Measurements from ENCODE around the gene ALOX12. TPM values are rescaled to one million over a fixed set of nuclear protein-coding genes. Genes with fewer than 3 reads are reported as not detected.
"Not testable (repeated sequence)": the region's sequence is repeated elsewhere in the genome, so short reads cannot be mapped to it uniquely, and the experiment has no call there.

Gene ALOX12, protein sequence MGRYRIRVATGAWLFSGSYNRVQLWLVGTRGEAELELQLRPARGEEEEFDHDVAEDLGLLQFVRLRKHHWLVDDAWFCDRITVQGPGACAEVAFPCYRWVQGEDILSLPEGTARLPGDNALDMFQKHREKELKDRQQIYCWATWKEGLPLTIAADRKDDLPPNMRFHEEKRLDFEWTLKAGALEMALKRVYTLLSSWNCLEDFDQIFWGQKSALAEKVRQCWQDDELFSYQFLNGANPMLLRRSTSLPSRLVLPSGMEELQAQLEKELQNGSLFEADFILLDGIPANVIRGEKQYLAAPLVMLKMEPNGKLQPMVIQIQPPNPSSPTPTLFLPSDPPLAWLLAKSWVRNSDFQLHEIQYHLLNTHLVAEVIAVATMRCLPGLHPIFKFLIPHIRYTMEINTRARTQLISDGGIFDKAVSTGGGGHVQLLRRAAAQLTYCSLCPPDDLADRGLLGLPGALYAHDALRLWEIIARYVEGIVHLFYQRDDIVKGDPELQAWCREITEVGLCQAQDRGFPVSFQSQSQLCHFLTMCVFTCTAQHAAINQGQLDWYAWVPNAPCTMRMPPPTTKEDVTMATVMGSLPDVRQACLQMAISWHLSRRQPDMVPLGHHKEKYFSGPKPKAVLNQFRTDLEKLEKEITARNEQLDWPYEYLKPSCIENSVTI
- under 1 TPM in 1 of 3 donors, not detected in 2; 0.13 TPM for polyA plus RNA-seq

DNA sequence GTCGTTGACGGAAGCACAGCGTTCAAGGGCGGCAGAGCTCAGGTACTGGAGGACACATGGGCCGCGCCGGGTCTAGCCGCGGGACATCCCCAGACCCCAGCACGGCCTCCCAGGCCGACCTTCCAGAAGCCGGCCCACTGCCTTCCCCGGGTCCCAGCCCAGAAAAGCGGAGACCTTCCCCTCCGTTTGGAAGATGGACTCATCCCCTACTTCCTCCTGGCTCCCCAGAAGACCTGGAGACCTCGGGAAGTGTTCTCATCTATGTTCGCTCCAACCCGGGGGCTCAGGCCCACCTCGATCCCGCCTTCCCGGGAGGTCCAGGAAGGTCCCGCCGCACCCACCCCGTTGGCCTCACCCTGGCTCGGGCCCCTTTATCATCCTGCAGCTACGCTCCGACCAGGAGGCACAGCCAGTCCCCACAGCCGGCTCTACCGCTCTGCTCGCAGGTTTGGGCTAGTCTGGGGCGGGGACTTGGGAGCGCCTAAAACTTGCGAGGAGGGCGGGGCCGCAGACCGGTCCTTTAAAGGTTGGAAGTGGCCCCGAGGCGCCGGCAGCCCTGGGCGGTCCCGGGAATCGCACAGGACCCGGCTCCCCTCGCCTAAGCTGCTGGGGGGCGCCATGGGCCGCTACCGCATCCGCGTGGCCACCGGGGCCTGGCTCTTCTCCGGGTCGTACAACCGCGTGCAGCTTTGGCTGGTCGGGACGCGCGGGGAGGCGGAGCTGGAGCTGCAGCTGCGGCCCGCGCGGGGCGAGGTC is at the start of gene ALOX12:
TSS of gene ALOX12 (plus strand) at position 550 of the 756 bp plus-strand sequence. CDS start at position 619, 69 bp downstream.
- 15 to 32% (median 26%) methylated on average over 56 to 64 of the region's 64 CpGs for WGBS, 3 donors

DNA sequence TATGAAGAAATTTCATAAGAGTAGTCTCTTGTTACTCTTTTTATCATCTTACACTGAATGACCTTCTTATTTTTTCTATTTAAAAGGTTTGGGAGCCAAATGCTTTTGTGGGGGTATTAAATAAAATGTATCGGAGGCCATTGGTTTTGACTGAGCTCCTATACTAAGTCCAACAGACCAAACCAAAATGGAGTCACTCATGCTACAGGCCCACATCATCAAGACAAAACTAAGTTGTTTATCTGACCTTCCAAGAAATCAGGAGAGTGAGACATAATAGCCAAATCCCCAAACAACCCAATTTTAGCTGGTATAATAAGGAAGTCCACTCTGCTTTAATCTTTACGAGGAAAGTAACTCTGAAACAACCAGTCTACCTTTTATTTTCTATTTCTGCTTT is 48.1 kb upstream of the ALOX12 start:
- 77 to 90% (median 81%) methylated on average over 2 of the region's 2 CpGs for WGBS, 3 donors
- H3K27ac ChIP-seq (ENCODE audit: low read depth, low read length) = no peak overlapping the region

More for the DNA sequence above, at the start of gene ALOX12:
- H3K27ac ChIP-seq (ENCODE audit: low read depth, low read length) = no peak within 1 kb of the TSS

DNA sequence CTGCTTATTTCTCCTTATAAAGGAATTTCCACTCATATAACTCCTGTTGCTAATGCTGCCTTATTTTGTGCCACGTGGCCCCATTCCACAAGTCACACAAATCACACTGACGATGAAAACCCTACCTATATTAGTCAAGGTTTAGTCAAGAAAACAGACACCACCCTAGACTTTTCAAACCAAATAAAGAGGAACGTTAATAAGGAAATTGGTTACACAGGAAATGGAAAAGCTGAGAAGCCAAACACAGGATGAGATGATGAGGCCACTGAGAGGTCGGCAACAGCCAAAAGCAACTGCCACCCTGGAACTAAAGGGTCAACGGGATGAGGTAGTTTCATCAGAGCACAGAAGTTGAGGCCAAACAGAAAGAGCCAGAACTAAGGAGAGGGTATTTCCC is 47.3 kb upstream of the ALOX12 start:
- WGBS, 3 donors = 27 to 64% (median 27%) methylated on average over 5 of the region's 5 CpGs
- no peak overlapping the region for H3K27ac ChIP-seq (ENCODE audit: low read depth, low read length)

DNA sequence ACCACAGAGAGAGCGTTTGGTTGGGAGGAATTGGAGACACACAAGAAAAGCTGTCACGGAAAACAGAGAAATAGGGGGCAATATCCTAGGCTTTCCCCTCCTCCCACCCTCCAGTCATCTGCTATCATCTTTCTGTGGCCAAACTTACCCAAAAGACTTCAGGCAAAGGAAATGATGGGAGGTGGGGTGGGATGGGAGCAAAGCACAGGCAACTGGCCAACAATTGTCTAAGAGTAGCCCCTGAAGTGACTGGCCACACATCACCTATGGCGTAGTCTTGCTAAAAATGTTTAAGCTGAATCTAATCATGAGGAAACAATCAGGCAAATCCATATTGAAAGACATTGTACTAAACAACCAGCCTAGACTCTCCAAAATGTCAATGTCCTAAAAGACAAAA is 46.9 kb upstream of the ALOX12 start:
- H3K27ac ChIP-seq (ENCODE audit: low read depth, low read length) = no peak overlapping the region
- WGBS, 3 donors = 43 to 88% (median 50%) methylated on average over 3 of the region's 3 CpGs

DNA sequence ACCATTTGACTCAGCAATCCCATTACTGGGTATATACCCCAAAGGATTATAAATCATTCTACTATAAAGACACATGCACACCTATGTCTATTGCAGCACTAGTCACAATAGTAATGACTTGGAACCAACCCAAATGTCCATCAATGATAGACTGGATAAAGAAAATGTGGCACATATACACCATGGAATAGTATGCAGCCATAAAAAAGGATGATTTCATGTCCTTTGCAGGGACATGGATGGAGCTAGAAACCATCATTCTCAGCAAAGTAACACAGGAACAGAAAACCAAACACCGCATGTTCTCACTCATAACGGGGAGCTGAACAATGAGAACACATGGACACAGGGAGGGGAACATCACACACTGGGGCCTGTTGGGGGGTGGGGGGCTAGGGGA is 44.9 kb upstream of the ALOX12 start:
- WGBS, 3 donors = 95 to 100% (median 96%) methylated on average over 2 of the region's 2 CpGs
- not testable (repeated sequence) for H3K27ac ChIP-seq (ENCODE audit: low read depth, low read length)

DNA sequence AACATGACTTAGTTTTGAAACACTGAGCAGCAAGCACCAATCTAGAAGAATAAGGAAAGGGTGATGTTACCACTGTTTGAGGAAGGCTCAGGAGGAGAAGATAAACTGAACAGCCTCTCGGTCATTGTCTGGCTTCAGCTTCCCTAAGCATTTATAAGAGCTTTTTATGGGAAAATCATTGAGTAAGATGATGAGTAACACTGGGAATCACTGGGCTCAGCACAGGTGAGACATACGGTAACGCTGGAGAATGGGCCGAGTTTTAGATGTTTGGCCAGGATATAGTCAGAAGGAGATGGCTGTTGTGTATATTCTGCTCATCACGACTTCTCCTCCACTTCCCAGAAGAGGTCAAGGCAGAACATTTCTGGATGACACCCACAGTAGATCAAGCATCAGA is 42.2 kb upstream of the ALOX12 start:
- no peak overlapping the region for H3K27ac ChIP-seq (ENCODE audit: low read depth, low read length)
- 83 to 87% (median 87%) methylated on average over 5 of the region's 5 CpGs for WGBS, 3 donors

DNA sequence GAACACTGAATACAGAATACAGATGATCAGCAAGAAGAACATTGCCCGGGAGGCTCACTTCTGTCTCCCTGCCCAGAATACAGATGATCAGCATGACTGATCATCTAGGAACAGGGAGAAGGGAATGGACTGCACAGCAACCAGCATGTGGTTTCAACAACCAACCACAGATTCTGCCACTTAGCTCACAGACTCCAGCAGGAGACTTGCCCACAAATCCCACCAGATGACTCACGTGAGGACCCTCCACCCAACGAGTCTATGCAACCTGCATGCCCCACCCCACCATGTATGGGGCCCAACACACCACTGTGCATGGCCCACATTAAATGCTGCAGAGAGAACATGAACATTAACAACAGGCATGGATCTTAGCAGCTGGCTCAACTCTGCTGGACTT is 36.1 kb upstream of the ALOX12 start:
- 75 to 90% (median 77%) methylated on average over 3 of the region's 3 CpGs for WGBS, 3 donors
- H3K27ac ChIP-seq (ENCODE audit: low read depth, low read length) = no peak overlapping the region

DNA sequence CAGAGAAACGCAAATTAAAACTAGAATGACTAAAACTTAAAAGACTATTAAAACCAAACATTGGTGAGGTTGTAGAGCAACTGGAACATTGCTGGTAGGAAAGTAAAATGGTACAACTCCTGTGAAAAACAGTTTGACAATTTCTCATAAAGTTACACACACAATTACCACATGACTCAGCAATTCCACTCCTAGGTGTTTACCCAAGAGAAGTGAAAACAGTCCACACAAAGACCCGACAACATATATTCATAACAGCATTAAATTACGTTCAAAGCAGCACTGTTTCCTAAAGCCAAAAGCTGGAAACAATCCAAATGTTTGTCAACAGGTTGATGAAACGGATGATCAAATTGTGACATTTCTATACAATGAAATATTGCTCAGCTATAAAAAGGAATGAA is 26.5 kb upstream of the ALOX12 start:
- H3K27ac ChIP-seq (ENCODE audit: low read depth, low read length) = no peak overlapping the region
- 61 to 71% (median 65%) methylated on average over 4 of the region's 4 CpGs for WGBS, 3 donors

DNA sequence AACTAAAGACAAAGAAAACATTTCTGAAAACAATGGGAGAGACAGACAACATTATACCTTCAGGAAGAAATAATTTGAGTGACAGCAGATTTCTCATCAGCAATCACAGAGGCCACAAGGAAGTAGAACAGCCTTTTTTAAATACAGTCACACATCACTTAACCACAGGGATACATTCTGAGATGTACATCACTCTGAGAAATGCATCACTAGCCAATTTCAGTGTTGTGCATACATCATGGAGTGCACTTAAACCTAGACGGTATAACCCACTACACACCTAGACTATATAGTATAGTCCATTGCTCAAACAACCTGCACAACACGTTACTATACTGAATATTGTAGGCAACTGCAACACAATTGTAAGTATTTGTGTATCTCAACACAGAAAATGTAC is 24.9 kb upstream of the ALOX12 start:
- no peak overlapping the region for H3K27ac ChIP-seq (ENCODE audit: low read depth, low read length)
- WGBS, 3 donors = 76 to 85% (median 85%) methylated on average over 2 of the region's 2 CpGs

DNA sequence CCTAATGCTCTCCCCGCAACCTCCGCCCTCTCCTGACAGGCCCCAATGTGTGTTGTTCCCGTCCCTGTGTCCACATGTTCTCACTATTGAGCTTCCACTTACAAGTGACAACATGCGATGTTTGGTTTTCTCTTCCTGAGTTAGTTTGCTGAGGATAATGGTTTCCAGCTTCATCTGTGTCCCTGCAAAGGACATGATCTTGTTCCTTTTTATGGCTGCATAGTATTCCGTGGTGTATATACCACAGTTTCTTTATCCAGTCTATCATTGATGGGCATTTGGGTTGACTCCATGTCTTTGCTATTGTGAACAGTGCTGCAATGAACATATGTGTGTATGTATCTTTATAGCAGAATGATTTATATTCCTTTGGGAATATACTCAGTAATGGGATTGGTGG is 16.4 kb upstream of the ALOX12 start:
- 89 to 96% (median 94%) methylated on average over 5 of the region's 5 CpGs for WGBS, 3 donors
- H3K27ac ChIP-seq (ENCODE audit: low read depth, low read length) = not testable (repeated sequence)

DNA sequence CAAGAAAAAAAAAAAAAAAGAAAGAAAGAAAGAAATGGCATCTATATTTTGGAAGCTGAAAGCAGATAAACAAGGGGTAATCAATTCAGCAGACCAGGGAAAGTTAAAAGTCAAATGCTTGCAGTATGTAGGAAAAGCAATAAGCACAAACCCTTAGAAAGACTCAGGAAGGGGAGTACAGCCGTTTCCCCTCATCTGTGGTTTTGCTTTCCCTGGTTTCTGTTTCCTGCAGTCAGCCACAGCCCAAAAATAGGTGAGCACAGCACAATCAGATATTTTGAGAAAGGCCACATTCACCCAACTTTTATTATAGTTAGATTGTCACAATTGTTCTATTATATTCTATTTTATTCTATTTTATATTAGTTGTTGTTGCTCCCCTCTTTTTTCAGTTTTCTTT is 14.4 kb upstream of the ALOX12 start:
- no peak overlapping the region for H3K27ac ChIP-seq (ENCODE audit: low read depth, low read length)
- WGBS, 3 donors = 17 to 78% (median 24%) methylated on average over 1 of the region's 1 CpG

DNA sequence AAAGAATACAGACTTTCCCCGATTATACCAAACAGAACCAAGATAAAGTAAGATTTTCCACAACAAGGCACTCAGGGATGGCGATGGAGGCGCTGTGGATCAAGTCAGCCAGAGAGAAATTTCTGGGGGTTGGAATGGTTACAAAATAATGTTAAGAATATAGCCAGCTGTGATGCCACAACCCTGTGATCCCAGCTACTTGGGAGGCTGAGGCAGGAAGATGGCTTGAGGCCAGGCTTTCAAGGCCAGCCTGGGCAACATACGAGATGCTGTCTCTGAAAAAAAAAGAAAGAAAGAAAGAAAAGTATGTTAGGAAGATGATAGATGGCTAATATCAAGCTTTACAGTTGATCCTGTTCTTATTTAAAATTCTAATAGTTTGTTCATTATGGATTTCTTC is 10.6 kb upstream of the ALOX12 start:
- no peak overlapping the region for H3K27ac ChIP-seq (ENCODE audit: low read depth, low read length)
- 65 to 80% (median 69%) methylated on average over 4 of the region's 4 CpGs for WGBS, 3 donors

DNA sequence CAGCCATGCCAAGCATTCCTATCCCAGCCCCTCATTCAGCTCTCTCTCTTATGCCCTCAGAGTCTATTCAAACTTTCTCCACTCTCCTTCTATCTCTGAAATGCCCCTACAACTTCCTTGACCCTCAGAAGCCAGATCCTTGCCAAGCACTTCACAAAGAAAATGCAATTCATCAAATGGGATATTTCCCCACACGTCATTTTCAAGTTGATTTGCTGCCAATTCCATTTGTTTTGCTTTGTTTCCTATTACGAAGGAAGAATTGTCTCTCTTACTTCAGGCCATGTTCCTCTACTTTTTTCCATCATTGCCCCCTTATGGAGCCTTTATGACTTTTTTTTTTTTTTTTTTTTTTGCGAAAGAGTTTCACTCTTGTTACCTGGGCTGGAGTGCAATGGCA is 9.2 kb upstream of the ALOX12 start:
- no peak overlapping the region for H3K27ac ChIP-seq (ENCODE audit: low read depth, low read length)
- WGBS, 3 donors = 39 to 59% (median 52%) methylated on average over 3 of the region's 3 CpGs

DNA sequence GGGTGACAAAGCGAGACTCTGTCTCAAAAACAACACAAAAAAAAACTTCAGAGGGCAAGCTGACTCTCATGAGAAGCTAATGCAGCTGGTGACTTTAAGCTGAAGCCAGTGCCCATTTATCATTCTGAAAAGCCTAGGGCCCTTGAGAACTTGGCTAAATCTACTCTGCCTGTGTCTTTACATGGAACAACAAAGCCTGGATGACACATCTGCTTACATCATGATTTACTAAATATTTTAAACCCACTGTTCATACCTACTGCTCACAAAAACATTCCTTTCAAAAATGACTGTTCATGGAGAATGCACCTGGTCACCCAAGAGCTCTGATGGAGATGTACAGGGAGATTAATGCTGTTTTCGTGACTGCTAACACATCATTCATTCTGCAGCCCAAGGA is 6.1 kb upstream of the ALOX12 start:
- no peak overlapping the region for H3K27ac ChIP-seq (ENCODE audit: low read depth, low read length)
- WGBS, 3 donors = 88 to 92% (median 91%) methylated on average over 2 of the region's 2 CpGs

DNA sequence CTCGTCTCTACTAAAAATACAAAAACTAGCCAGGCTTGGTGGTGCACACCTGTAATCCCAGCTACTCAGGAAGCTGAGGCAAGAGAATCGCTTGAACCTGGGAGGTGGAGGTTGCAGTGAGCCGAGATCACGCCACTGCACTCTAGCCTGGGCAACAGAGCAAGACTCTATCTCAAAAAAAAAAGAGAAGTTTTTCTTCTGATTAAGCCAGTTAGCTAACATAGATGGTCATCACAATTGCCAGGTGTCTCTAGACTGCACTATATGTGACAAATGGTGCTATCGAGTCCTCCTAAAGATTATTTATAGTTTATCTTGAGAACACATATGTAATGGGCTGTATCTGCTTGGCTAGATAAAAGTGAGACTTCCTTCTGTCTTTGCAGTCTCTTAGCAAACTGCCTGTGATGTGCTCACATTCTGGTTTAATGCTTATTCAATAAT is 2.2 kb upstream of the ALOX12 start:
- 63 to 79% (median 72%) methylated on average over 5 of the region's 5 CpGs for WGBS, 3 donors
- not testable (repeated sequence) for H3K27ac ChIP-seq (ENCODE audit: low read depth, low read length)

DNA sequence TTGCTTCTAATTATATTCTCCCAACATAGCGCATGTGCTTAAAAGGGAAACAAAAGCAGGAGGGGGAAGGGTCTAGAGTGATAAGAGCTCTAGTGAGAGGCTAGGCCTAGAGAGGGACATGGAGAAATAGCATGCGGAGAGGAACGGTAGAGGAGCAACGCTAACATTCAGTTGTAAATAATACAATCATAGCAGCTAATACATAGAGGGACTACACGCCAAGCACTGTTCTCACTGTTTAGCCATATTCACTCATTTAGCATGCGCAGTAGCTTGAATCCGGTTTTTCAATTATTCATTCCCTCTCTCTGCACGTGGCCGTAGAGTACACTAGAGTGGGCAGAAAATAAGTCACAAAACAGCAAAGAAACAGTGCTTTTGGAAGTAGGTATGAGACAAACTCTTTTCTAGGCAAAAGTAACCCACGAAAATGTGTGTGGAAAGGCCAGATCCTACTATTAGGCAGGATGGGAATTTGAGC is 1.7 kb upstream of the ALOX12 start:
- H3K27ac ChIP-seq (ENCODE audit: low read depth, low read length) = no peak overlapping the region
- WGBS, 3 donors = 77 to 85% (median 80%) methylated on average over 10 of the region's 10 CpGs

DNA sequence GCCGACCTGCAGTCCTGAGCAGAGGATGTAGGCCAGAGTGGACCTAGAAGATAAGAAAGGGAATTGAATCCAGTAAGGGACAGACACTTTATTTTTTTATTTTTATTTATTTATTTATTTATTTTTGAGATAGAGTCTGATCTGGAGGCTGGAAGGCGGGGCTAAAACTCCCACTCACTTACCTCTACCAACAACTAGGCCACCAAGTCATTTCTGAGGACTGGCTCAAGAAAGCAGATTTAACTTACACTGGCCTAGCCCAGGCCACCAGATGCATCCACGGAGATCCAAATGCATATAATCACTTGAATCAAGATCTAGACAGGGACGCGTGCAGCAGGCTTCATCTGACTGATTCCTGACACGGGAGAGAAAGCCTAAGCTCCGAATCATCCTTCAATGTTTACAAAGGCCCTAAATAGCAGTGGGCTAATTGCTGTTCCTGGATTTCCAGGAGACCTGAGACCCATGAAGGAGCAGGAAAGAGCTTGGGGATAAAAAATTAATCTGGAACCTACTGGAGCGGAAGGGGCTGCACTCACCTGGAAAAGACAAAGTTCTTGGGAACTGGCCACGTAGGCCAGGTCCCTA is 1.1 kb upstream of the ALOX12 start:
- WGBS, 3 donors = 88 to 91% (median 91%) methylated on average over 9 of the region's 9 CpGs
- no peak overlapping the region for H3K27ac ChIP-seq (ENCODE audit: low read depth, low read length)

DNA sequence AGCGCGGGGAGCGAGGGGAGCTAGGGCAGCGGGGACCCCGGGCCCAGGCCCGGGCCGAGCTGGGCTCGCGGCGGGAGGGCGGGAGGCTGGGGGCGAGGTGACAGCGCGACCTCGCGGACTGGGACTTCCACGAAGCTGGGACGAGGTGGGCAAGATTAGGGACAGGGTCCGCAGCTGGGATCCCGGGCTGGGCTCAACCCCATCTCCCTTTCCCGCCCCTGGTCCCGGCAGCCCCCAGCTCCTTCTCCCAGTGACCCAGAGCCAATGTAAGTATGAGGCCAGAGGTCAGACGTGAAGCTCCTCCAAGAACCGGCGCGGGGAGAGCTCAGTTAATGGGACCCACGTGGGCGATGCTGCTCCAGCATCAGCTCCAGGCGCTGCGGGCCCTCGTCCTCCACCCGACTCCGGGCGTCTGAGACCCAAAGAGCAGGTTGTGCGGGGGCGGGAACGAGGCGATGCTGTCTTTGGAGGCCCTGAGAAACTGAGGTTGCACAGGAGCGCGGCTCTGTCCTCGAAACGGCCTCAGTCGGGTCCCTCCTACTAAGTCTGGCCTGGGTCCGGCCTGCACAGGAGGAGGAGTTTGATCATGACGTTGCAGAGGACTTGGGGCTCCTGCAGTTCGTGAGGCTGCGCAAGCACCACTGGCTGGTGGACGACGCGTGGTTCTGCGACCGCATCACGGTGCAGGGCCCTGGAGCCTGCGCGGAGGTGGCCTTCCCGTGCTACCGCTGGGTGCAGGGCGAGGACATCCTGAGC is 585 bp downstream of the ALOX12 start:
- H3K27ac ChIP-seq (ENCODE audit: low read depth, low read length) = no peak overlapping the region
- WGBS, 3 donors = 65 to 68% (median 67%) methylated on average over 47 to 58 of the region's 58 CpGs
